GM12878 (cell line): ENCODE data around the gene MUC20. TPM values are rescaled to one million over a fixed set of nuclear protein-coding genes. Genes with fewer than 3 reads are reported as not detected.
"Not testable (repeated sequence)": the region's sequence is repeated elsewhere in the genome, so short reads cannot be mapped to it uniquely, and the experiment has no call there.

ENCODE experiments used
- ATAC-seq: fragments of 200-7000 bp; cut with Tn5 transposase; 3 replicates; pipeline ENCODE4 v1.9.1; 2020; ENCODE audit warnings: mild to moderate bottlenecking, moderate library complexity
- BruUV-seq: library from RNA; stranded (reverse); fragments of 400-500 nt; replicated peaks from 2 replicates; lab custom pipeline; 2021; lab: Mats Ljungman, UMichigan
- CTCF ChIA-PET: fragments of 300-600 bp; sonication (Branson Sonifier 250); formaldehyde crosslinking; extraction: SDS; loops from one replicate; lab custom pipeline; 2021; ENCODE audit warnings: inconsistent platforms; lab: Yijun Ruan, JAX
- POLR2A ChIA-PET: fragments of 350-600 bp; formaldehyde crosslinking; extraction: SDS; loops from one replicate; lab custom pipeline; 2021; ENCODE audit warnings: inconsistent platforms; lab: Charles Lee
- RAD21 ChIA-PET: fragments of 300-600 bp; sonication (Branson Sonifier 250); formaldehyde crosslinking; loops from one replicate; lab custom pipeline; 2023; ENCODE audit warnings: antibody characterized with exemption; ENCODE audit not compliant: unreplicated experiment; lab: Charles Lee
- SMC1A ChIA-PET: fragments of 300-600 bp; sonication (Branson Sonifier 250); formaldehyde crosslinking; loops from one replicate; lab custom pipeline; 2023; ENCODE audit not compliant: unreplicated experiment, uncharacterized antibody; lab: Charles Lee
- DNase-seq: peaks from one replicate; pipeline ENCODE4 v3.0.0-alpha.2; 2011; ENCODE audit warnings: low read depth, low spot score
- FAIRE-seq: peaks from 3 replicates; lab custom pipeline; 2011; peaks lifted over from hg19 to GRCh38; lab: Jason Lieb, UNC
- H2AFZ ChIP-seq: 2 replicates; pipeline ENCODE4 v1.6.0; 2011; ENCODE audit warnings: low read depth, low read length, control low read depth; ENCODE audit not compliant: control insufficient read depth
- H3K27ac ChIP-seq: 2 replicates; pipeline ENCODE4 v1.5.1; 2011; ENCODE audit warnings: control low read depth; ENCODE audit not compliant: control insufficient read depth, insufficient read depth
- H3K27me3 ChIP-seq, 2 experiments: replicated peaks in 1 of 2; 2 replicates each; pipeline versions ENCODE4 v1.6.0 to v1.6.1; 2011; ENCODE audit warnings: low read length in 1 of 2; ENCODE audit not compliant: control insufficient read depth in 2 of 2, insufficient read depth in 2 of 2
- H3K36me3 ChIP-seq, 2 experiments: 2 replicates each; pipeline ENCODE4 v1.5.1; 2011; ENCODE audit warnings: low read length in 1 of 2; ENCODE audit not compliant: control insufficient read depth in 2 of 2, insufficient read depth in 2 of 2
- H3K4me1 ChIP-seq: 2 replicates; pipeline ENCODE4 v1.6.1; 2011; ENCODE audit warnings: mild to moderate bottlenecking, low read length, moderate library complexity, mixed read lengths; ENCODE audit not compliant: control insufficient read depth, insufficient read depth
- H3K4me2 ChIP-seq: 2 replicates; pipeline ENCODE4 v1.6.0; 2011; ENCODE audit warnings: control low read depth; ENCODE audit not compliant: control insufficient read depth, insufficient read depth
- H3K4me3 ChIP-seq: fragments of 200-600 bp; sonication (generic); 2 replicates; pipeline ENCODE4 v1.5.1; 2016
- H3K79me2 ChIP-seq: 2 replicates; pipeline ENCODE4 v1.6.0; 2011; ENCODE audit warnings: low read length; ENCODE audit not compliant: control insufficient read depth, insufficient read depth
- H3K9ac ChIP-seq: 2 replicates; pipeline ENCODE4 v1.8.0; 2011; ENCODE audit warnings: low read length, control low read depth, mixed read lengths; ENCODE audit not compliant: control insufficient read depth, insufficient read depth
- H3K9me3 ChIP-seq: replicated peaks from 3 replicates; pipeline ENCODE4 v1.5.1; 2011; ENCODE audit warnings: mild to moderate bottlenecking, low read length; ENCODE audit not compliant: control insufficient read depth, insufficient read depth
- H4K20me1 ChIP-seq: 2 replicates; pipeline ENCODE4 v1.6.0; 2011; ENCODE audit not compliant: control insufficient read depth, insufficient read depth
- WGBS: methylation state at CpG from one replicate; pipeline ENCODE4 v1.1.6; 2016; ENCODE audit warnings: low lambda C conversion rate; ENCODE audit not compliant: insufficient replicate concordance, insufficient coverage; ENCODE audit errors: missing lambda C conversion rate; 5-methylcytosine and 5-hydroxymethylcytosine counted together
- in situ Hi-C: fragments of 300-500 bp; cut with MboI; formaldehyde crosslinking; loops from 9 replicates; pipeline ENCODE4 v1.14.3; 2018; ENCODE audit warnings: mixed read lengths
- intact Hi-C: fragments of 100-400 bp; cut with micrococcal nuclease; formaldehyde crosslinking; loops from one replicate; pipeline ENCODE4 v1.14.2; 2022; ENCODE audit not compliant: unreplicated experiment
- polyA plus RNA-seq, 11 experiments: library from polyadenylated mRNA; depleted of rRNA in 4 of 11; unstranded in 6 of 11; stranded (reverse) in 5 of 11; fragments of >200 nt; fragmentation: Nextera tagmentation in 4 of 11; fragmentation: Illumina TruSeq in 1 of 11; extraction: Ambion mirVana in 4 of 11; extraction: Trizol in 1 of 11; gene quantifications; 1 replicate in 1 of 11; 2 replicates in 10 of 11; pipeline versions ENCODE4 v1.2.1 to v1.2.3, GENCODE V29; 2011 to 2016; ENCODE audit warnings: inconsistent platforms in 2 of 11, missing spikeins in 2 of 11, low read depth in 1 of 11
- total RNA-seq, 4 experiments: library from RNA; depleted of rRNA in 3 of 4; stranded (reverse); fragments of >200 nt in 3 of 4; fragmentation: Illumina TruSeq in 1 of 4; extraction: Trizol in 1 of 4; gene quantifications; 2 replicates each; pipeline versions ENCODE4 v1.2.1 to v1.2.3, GENCODE V29; 2013 to 2021
- TF ChIP-seq, protein P1 (sequence below): fragments of 450-650 bp; IDR thresholded peaks from 2 replicates; pipeline ENCODE4 v1.6.1; 2016; ENCODE audit warnings: mild to moderate bottlenecking

Gene MUC20
- total and polyA plus RNA-seq, 10 of the 15 experiments (the other 5 are each of a cell fraction or from before 2014, with no cell fraction given): 0.04 to 0.46 (median 0.17) TPM; not detected in 3

DNA sequence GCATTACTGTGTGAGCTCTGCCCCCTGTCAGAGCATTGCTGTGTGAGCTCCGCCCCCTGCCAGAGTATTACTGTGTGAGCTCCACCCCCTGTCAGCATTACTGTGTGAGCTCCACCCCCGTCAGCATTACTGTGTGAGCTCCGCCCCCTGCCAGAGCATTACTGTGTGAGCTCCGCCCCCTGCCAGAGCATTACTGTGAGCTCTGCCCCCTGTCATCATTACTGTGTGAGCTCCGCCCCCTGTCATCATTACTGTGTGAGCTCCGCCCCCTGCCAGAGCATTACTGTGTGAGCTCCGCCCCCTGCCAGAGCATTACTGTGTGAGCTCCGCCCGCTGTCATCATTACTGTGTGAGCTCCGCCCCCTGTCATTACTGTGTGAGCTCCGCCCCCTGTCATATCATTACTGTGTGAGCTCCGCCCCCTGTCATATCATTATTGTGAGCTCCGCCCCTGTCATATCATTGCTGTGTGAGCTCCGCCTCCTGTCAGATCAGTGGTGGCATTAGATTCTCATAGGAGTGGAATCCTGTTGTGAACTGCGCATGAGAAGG lies 33.5 kb upstream of the MUC20 start:
- in situ Hi-C loops, H3K27me3 ChIP-seq, H3K36me3 ChIP-seq, H3K27ac ChIP-seq, SMC1A ChIA-PET, POLR2A ChIA-PET, H3K4me2 ChIP-seq: not testable (repeated sequence)
- peaks cover 14% of the 10 kb centered on the region for H3K4me1 ChIP-seq
- peak; percentile 12; the same call in 1 of the 3 replicates for ATAC-seq
- 94% methylated on average over 13 of the region's 15 CpGs for WGBS
- TF ChIP-seq, protein P1, sequence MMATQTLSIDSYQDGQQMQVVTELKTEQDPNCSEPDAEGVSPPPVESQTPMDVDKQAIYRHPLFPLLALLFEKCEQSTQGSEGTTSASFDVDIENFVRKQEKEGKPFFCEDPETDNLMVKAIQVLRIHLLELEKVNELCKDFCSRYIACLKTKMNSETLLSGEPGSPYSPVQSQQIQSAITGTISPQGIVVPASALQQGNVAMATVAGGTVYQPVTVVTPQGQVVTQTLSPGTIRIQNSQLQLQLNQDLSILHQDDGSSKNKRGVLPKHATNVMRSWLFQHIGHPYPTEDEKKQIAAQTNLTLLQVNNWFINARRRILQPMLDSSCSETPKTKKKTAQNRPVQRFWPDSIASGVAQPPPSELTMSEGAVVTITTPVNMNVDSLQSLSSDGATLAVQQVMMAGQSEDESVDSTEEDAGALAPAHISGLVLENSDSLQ: peak; percentile 57; the same call in 1 of the 2 replicates
- TF ChIP-seq, all 136 proteins: peak for 1; not testable (repeated sequence) for 135
- CTCF ChIA-PET, H3K9ac ChIP-seq, H4K20me1 ChIP-seq, intact Hi-C loops, DNase-seq, H2AFZ ChIP-seq, FAIRE-seq, H3K9me3 ChIP-seq, H3K79me2 ChIP-seq, H3K4me3 ChIP-seq, BruUV-seq, RAD21 ChIA-PET: not testable (repeated sequence)

DNA sequence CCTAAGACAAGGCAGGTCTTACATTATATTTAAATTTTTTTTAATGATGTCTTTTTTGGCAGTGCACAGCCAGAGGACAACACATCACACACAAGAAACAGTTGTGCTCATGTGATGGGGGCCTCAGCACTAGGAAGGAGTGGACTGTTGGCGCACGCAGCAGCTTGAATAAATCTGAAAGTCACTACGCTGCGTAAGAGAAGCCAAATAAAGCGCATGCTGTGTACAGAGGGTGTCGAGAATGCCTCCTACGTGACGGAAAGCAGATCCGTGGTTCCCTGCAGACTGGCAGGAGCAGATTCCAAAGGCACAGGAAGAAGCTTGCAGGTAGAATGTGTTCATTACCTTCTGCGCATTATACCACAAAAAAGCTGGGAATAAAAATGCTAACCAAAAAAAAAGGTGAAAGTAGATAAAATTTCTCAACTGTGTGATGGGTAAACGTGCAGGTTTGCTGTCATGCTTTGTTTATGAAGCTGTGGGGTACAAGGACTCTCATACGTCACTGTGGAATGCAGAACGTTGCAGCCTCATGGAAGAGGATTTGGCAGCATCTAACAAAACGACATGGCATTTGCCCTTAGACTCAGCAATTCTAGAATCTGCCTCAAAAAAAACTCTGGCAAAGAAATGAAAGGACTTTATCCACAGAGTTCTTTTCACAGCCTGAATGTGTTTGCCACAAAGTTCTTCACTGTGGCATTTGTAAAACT lies 32.2 kb upstream of the MUC20 start:
- in situ Hi-C loops, POLR2A ChIA-PET, H2AFZ ChIP-seq, DNase-seq, BruUV-seq, H4K20me1 ChIP-seq, CTCF ChIA-PET, SMC1A ChIA-PET, ATAC-seq, H3K9ac ChIP-seq, H3K4me2 ChIP-seq, intact Hi-C loops, H3K9me3 ChIP-seq, H3K36me3 ChIP-seq, H3K27me3 ChIP-seq, H3K27ac ChIP-seq, H3K79me2 ChIP-seq, FAIRE-seq, RAD21 ChIA-PET, H3K4me3 ChIP-seq: not testable (repeated sequence)
- 91% methylated on average over 6 of the region's 14 CpGs for WGBS
- peaks cover 14% of the 10 kb centered on the region for H3K4me1 ChIP-seq

DNA sequence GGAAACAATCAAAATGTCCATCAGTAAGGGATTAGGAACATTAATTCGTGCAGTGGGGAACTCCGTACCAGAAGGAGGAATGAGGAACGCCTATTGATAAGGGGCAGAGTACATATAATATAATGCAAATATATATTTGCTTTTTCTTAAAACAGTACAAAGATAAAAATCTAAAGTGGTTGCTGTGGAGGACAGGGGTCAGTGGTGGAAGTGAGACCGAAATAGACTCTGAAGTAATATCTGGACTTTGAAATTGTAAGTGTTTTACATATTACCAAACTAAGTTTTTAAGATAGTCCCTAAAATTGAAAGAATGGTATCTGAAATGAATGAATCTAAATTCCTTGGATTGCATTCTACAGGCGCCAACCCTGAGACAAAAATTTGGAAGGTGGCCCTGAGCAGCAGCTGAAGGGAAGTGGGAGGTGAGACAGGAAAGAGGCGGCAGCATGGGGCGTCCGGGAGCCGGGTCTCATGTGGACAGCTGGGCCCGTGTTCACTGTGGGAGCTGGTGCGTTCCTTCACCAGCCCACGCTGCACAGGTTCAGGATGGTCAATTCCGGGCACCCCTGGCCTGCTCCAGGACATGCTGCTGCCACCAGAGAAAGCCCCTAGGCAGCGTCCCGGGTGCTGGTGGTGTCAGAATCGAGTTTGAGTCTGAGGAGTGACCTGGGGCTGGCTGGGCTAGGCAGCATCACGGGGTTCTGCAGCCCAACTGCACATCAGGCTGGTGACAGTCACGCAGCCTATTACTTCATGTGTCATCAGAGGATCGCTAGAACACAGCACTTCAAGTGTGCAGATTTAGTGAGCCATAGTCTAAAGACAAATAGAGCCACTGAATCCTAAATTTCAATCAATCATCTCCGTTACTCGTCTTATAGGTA lies 31.4 kb upstream of the MUC20 start:
- H3K27me3 ChIP-seq, DNase-seq, H3K9me3 ChIP-seq, H3K79me2 ChIP-seq, H4K20me1 ChIP-seq, POLR2A ChIA-PET, in situ Hi-C loops, H3K9ac ChIP-seq, FAIRE-seq, intact Hi-C loops, H3K27ac ChIP-seq, BruUV-seq, H3K4me3 ChIP-seq, H2AFZ ChIP-seq, SMC1A ChIA-PET, H3K36me3 ChIP-seq, CTCF ChIA-PET, H3K4me1 ChIP-seq, ATAC-seq, H3K4me2 ChIP-seq, RAD21 ChIA-PET: not testable (repeated sequence)
- 88% methylated on average over 21 of the region's 21 CpGs for WGBS
